MM.1S (cell line): ENCODE data around the gene SORL1.

Experiments used
- DNase-seq: peaks from one replicate; pipeline ENCODE4 v3.0.0-alpha.2; 2015
- H2AFZ ChIP-seq: fragments of 300-600 bp; sonication (generic); 2 replicates; pipeline ENCODE4 v1.6.0; 2016; ENCODE audit warnings: antibody characterized with exemption, low read length
- H3F3A ChIP-seq: fragments of 300-600 bp; sonication (generic); 2 replicates; pipeline ENCODE4 v1.6.1; 2016; ENCODE audit warnings: mild to moderate bottlenecking, antibody characterized with exemption, low read length, moderate library complexity, mixed read lengths; ENCODE audit not compliant: insufficient read depth
- H3K27ac ChIP-seq: fragments of 300-600 bp; sonication (generic); 2 replicates; pipeline ENCODE4 v1.5.1; 2016; ENCODE audit warnings: mild to moderate bottlenecking, low read length
- H3K27me3 ChIP-seq: fragments of 300-600 bp; sonication (generic); replicated peaks from 2 replicates; pipeline ENCODE4 v1.6.0; 2016; ENCODE audit warnings: low read length; ENCODE audit not compliant: insufficient read depth
- H3K36me3 ChIP-seq: fragments of 300-600 bp; sonication (generic); replicated peaks from 2 replicates; pipeline ENCODE4 v1.6.1; 2016; ENCODE audit warnings: mild to moderate bottlenecking, low read length, mixed read lengths; ENCODE audit not compliant: insufficient read depth
- H3K4me1 ChIP-seq: fragments of 300-600 bp; sonication (generic); 2 replicates; pipeline ENCODE4 v1.6.1; 2016; ENCODE audit warnings: low read length, mixed read lengths
- H3K4me2 ChIP-seq: fragments of 300-600 bp; sonication (generic); 2 replicates; pipeline ENCODE4 v1.6.0; 2016; ENCODE audit warnings: low read depth, low read length
- H3K4me3 ChIP-seq: fragments of 300-600 bp; sonication (generic); 2 replicates; pipeline ENCODE4 v1.5.1; 2016; ENCODE audit warnings: low read length, mixed read lengths
- H3K79me2 ChIP-seq: fragments of 300-600 bp; sonication (generic); 2 replicates; pipeline ENCODE4 v1.6.1; 2016; ENCODE audit warnings: mixed run types, low read length, mixed read lengths
- H3K9ac ChIP-seq: fragments of 300-600 bp; sonication (generic); 2 replicates; pipeline ENCODE4 v1.6.1; 2016; ENCODE audit warnings: low read length, mixed read lengths
- H3K9me2 ChIP-seq: fragments of 300-600 bp; sonication (generic); replicated peaks from 2 replicates; pipeline ENCODE4 v1.6.1; 2016; ENCODE audit warnings: mild to moderate bottlenecking, low read length, mixed read lengths; ENCODE audit not compliant: insufficient read depth
- H3K9me3 ChIP-seq: fragments of 300-600 bp; sonication (generic); replicated peaks from 2 replicates; pipeline ENCODE4 v1.6.1; 2016; ENCODE audit warnings: mild to moderate bottlenecking, low read length, mixed read lengths; ENCODE audit not compliant: insufficient read depth
- H4K20me1 ChIP-seq: fragments of 300-600 bp; sonication (generic); 2 replicates; pipeline ENCODE4 v1.6.1; 2016; ENCODE audit warnings: mild to moderate bottlenecking, low read length, moderate library complexity, mixed read lengths; ENCODE audit not compliant: insufficient read depth
- CTCF ChIP-seq: fragments of 300-600 bp; sonication (generic); IDR thresholded peaks from 2 replicates; pipeline ENCODE4 v1.5.1; 2016; ENCODE audit warnings: antibody characterized with exemption, low read length, mixed read lengths
- EZH2 ChIP-seq: fragments of 300-600 bp; sonication (generic); optimal IDR thresholded peaks from 2 replicates; pipeline ENCODE3; 2017; ENCODE audit warnings: low read depth, mild to moderate bottlenecking, antibody characterized with exemption, low read length, mixed read lengths
- EZH2phosphoT487 ChIP-seq: fragments of 300-600 bp; sonication (generic); IDR thresholded peaks from 2 replicates; pipeline ENCODE4 v1.6.1; 2018; ENCODE audit warnings: antibody characterized with exemption, low read length

SORL1 gene

GRCh38 chr11:121553806-121554205, 101.7 kb downstream of the SORL1 start:
- no peak overlapping the region for H3K9ac ChIP-seq
- no peaks in the 10 kb centered on the region for H3F3A ChIP-seq
- H3K79me2 ChIP-seq, result no peaks in the 10 kb centered on the region
- no peaks in the 10 kb centered on the region for H3K4me1 ChIP-seq
- H4K20me1 ChIP-seq, result no peaks in the 10 kb centered on the region
- H3K9me2 ChIP-seq, result no peaks in the 10 kb centered on the region
- DNase-seq, result no peak
- no peak overlapping the region for H3K4me3 ChIP-seq
- no peaks in the 10 kb centered on the region for H3K27me3 ChIP-seq
- H3K9me3 ChIP-seq, result no peaks in the 10 kb centered on the region
- no peak overlapping the region for H2AFZ ChIP-seq
- no peak overlapping the region for H3K27ac ChIP-seq
- H3K4me2 ChIP-seq, result no peak overlapping the region
- no peaks in the 10 kb centered on the region for H3K36me3 ChIP-seq
- TF ChIP-seq EZH2 (no peak), CTCF (no peak), EZH2phosphoT487 (no peak)

GRCh38 chr11:121554552-121554951, 102.4 kb downstream of the SORL1 start:
- Histone ChIP-seq H3K4me1 (no peaks in the 10 kb centered on the region), H3K4me3 (no peak overlapping the region), H2AFZ (no peak overlapping the region), H3F3A (no peaks in the 10 kb centered on the region), H3K9ac (no peak overlapping the region), H3K9me2 (no peaks in the 10 kb centered on the region), H3K27ac (no peak overlapping the region), H3K27me3 (no peaks in the 10 kb centered on the region), H4K20me1 (no peaks in the 10 kb centered on the region), H3K9me3 (no peaks in the 10 kb centered on the region), H3K79me2 (no peaks in the 10 kb centered on the region), H3K36me3 (no peaks in the 10 kb centered on the region), H3K4me2 (no peak overlapping the region)
- TF ChIP-seq EZH2, result no peak
- TF ChIP-seq CTCF, result no peak
- TF ChIP-seq EZH2phosphoT487, result no peak
- no peak for DNase-seq

GRCh38 chr11:121555121-121555520, 103.0 kb downstream of the SORL1 start:
- H3K4me2 ChIP-seq, result no peak overlapping the region
- no peaks in the 10 kb centered on the region for H3K4me1 ChIP-seq
- H3K36me3 ChIP-seq, result no peaks in the 10 kb centered on the region
- no peaks in the 10 kb centered on the region for H3K9me2 ChIP-seq
- no peaks in the 10 kb centered on the region for H3K9me3 ChIP-seq
- H4K20me1 ChIP-seq, result no peaks in the 10 kb centered on the region
- H3K4me3 ChIP-seq, result no peak overlapping the region
- H3K27me3 ChIP-seq, result no peaks in the 10 kb centered on the region
- no peak overlapping the region for H2AFZ ChIP-seq
- no peak for DNase-seq
- TF ChIP-seq EZH2 (no peak), CTCF (no peak), EZH2phosphoT487 (no peak)
- no peak overlapping the region for H3K9ac ChIP-seq
- no peaks in the 10 kb centered on the region for H3K79me2 ChIP-seq
- H3F3A ChIP-seq, result no peaks in the 10 kb centered on the region
- H3K27ac ChIP-seq, result no peak overlapping the region
